Measurements from ENCODE around the gene KRT15. TPM values are rescaled to one million over a fixed set of nuclear protein-coding genes. Genes with fewer than 3 reads are reported as not detected.
A peak's percentile ranks its signal among the peaks of the same experiment; 100 is the strongest.

Gene KRT15
- total RNA-seq = not detected

DNA sequence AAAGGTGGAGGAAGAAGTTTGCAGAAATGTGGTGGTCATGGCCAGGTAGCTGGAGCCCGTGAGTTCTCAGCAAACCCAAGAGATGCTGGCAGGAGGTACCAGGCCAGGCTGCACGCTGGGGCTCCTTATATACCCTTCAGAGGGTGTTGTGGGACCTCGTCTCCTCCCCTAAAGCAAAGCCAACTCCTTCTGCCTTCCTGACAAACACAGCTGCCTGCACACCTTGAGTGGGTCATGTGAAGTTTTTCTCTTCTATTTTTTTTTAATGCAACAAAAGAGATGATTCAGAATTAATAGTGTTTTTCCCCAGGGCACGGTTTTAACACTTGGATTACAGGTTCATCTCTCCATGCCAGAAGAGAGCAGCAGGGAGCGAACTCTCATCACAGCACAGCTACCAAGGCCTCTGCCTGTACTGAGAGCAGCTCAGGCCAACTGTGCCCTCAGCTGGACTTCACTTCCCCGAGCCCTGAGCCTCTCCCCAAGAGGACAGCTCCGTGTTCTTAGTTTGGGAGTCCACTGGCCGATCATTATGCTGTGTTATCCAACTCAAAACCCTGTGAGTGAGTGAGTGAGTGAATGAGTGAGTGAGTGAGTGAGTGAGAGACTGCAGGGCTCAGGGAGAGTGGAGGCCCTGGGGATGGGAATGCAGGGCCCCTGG, at the start of gene KRT15:
Gene KRT15 (minus strand): TSS at position 102 of the 661 bp plus-strand sequence. CDS start 63 bp downstream, at position 39.
- DNase-seq (ENCODE audit: low spot score in 2 of 2) (no peak), FAIRE-seq (no peak)

DNA sequence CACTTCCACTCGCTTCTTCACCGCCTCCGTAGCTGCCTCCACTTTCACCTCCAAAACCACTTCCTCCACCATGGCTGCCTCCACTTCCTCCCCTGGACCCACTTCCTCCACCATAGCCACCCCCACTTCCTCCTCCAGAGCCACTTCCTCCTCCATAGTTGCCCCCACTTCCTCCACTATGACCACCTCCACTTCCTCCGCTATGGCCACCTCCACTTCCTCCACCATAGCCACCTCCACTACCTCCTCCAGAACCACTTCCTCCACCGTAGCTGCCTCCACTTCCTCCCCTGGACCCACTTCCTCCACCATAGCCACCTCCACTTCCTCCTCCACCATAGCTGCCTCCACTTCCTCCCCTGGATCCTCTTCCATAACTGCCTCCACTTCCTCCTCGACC, 48.6 kb upstream of the KRT15 start:
- DNase-seq (ENCODE audit: low spot score in 2 of 2) (no peak), FAIRE-seq (no peak)

DNA sequence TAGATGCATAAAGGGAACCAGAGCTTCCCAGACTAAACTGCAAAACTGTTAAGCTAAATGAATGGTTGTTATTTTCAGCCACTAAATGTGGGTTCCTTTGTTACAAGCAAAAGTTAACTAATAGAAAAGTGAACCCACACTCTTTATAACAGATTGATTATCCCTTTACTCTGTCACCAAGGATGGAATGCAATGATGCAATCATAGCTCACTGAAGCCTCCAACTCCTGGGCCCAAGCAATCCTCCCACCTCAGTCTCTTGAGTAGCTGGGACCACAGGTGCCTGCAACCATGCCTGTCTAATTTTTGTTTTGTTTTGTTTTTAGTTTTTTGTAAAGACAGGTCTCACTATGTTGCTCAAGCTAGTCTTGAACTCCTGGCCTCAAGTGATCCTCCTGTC, 46.6 kb upstream of the KRT15 start:
- FAIRE-seq (no peak), DNase-seq (ENCODE audit: low spot score in 2 of 2) (no peak)

DNA sequence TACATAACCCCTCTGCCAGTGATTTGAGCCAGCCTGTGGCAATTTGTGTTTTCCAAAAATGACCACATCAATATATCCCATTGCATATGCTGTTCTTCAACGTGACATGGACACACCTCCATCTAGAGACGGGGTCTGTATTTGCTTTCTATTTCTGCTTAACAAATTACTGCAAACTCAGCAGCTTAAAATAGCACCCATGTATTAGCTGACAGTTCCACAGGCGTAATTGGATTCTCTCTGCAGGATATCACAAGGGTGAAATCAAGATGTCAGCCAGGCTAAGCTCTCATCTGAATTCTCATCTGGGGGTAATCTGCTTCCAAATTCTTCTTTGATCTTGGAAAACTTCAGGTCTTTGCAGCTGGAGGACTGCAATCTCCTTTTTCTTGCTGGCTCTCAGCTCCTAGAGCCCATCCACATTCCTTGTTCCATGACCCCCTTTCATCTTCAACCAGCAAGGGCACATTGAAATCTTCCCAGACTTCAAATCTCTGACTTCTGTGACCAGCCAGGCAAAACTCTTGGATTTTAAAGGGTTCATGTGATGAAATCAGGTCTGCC, 45.0 kb upstream of the KRT15 start:
- no peak for FAIRE-seq
- no peak for DNase-seq (ENCODE audit: low spot score in 2 of 2)

DNA sequence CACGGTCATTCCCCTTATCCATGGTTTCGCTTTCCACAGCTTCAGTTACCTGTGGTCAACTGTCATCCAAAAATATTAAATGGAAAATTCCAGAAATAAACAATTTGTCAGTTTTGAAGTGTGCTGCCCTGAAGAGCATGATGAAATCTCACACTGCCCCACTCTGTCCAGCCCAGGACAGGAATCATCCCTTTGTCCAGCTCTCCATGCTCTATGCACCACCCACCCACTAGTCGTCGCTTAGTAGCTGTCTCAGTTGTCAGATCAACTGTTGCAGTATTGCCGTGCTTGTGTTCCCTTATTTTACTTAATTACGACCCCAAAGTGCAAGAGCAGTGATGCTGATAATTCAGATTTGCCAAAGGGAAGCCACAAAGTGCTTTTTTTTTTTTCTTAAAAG, 42.9 kb upstream of the KRT15 start:
- FAIRE-seq = no peak
- DNase-seq (ENCODE audit: low spot score in 2 of 2) = no peak

DNA sequence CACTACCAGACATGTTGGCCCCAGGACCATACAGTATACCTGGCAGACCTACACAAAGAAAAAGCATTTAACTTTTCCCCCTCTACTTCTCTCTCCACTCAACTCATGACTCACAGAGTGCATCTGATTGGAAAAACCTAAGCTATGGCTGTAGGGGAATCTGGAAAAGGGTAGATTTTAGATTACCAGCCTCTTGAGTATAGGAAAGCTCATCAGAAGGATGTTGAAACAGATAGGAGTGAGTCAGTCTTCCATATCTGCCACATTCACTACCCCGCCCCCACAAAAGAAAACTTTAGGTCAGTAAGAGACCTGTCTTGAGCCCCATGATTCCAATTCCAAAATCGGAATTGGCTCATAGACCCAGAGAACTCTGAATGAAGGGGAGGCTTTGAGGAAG, 40.9 kb upstream of the KRT15 start:
- FAIRE-seq (no peak), DNase-seq (ENCODE audit: low spot score in 2 of 2) (no peak)

DNA sequence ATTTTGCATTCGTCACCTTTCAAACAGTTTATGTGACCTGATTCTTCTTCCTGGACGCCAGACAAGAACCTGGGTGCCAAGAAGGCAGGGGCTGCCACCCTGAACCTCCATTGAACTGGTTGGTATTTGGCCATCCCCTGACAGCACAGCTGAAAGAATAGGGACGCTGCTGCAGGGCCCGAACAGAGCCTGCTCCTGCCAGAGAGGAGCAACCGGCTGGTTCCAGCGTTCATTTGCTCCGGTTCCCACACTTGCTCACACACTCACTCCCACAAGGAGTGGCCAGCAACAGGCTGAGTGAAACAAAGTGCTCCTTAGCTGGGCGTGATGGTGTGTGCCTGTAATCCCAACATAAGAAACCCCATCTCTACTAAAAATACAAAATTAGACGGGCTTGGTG, 38.2 kb upstream of the KRT15 start:
- DNase-seq (ENCODE audit: low spot score in 2 of 2) = no peak
- no peak for FAIRE-seq

DNA sequence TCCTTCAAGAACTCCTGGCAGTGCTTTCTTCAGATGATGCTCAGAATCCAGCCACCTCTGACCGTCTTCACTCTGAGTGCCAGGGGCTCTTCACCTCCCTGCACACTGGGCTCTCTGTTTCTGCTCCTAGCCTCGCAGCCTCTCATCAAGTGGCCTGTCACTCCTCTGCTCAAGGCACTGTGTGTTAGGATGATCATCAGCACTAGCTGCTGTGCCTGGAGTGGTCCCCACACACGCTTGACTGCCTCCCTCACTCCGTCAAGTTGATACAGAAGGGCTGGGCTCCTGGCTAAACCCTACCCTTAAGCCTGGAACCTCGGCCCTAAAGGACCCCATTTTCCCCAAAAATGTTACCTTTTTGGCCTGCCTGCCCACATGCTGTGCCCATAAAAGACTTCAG, 37.6 kb upstream of the KRT15 start:
- DNase-seq (ENCODE audit: low spot score in 2 of 2) (no peak), FAIRE-seq (no peak)

DNA sequence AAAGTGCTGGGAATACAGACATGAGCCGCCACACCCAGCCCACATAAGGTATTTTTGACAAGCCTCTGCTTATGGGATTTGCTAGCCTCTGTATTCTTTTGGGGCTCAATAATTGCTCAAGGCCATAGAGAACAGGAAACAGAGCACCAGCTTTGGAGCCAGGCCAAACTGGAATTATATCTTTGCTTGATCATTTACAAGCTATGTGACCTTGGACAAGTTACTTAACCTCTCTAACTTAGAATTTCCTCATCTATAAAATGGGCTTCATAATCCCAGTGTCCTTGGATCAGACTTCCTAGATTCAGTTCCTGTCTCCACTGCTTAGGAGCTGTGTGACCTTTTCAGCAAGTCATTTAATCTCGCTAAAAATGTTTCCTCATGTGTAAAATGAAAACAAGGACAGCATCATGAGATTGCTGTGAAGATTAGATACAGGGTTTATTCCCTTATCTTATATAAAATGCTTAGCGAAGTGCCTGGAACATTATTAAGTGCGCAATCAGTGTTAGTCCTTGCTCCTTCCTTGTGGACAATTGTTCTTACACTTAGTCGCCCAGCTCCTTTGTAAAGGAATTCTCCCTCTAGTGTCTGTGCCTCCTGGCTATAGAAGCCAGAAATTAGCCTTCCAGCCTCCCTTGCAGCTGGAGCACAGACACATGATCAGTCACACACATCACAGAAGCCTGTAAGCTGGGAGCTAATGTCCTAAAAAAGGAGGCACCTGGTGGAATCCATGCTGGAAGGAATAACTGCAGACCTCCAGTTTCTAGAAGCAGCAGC, 36.6 kb upstream of the KRT15 start:
- FAIRE-seq = no peak
- DNase-seq (ENCODE audit: low spot score in 2 of 2) = no peak

DNA sequence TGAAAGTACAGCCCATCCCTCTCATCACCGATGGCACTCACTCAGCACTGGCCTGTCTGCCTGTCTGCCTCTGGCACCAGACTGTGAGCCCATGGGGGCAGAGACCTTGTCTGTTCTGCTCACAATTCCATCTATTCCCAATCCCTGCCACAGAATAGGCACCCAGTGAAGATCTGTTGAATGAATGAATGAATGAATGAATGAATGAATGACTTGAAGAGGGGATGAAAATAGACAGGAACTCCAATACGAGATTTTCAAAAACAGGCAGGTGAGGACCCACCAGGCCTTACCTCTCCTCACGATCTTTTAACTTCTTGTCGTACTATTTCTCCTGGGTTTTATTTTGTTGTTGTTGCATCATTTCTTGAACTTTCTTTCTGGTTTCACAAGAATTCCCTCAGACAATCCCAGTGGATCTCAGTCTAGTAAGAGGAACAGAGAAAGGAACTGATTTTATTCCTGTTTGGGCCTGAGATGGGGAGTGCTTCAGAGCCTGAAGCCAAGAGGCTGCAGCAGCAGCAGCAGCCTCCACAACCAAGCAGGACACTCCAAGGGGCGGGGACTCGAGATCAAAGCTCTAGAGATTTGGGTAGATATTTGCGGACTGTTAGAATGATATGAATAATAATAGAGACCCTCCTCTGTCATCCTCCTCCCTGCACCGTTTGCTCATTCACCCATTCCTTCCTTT, 35.4 kb upstream of the KRT15 start:
- DNase-seq (ENCODE audit: low spot score in 2 of 2) (no peak), FAIRE-seq (no peak)

DNA sequence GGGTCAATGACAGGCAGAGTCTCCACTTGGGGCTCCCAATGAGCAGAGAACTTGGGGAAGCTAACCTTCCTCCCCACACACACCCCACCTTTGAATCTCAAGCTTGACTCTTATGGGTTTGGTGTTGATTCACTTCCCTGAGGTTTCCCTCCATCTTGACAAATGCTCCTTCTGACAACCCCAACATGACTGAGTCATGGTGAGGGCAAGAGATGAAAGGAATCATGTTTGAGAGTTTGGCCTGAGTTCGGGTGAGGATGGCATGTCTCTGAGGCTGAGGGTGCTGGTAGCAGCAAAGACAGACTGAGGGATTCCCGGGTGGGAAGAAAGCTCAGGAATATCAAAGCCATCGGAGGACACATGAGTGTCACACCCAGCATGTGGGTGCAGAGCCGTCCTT, 34.5 kb upstream of the KRT15 start:
- FAIRE-seq = no peak
- DNase-seq (ENCODE audit: low spot score in 2 of 2) = no peak

DNA sequence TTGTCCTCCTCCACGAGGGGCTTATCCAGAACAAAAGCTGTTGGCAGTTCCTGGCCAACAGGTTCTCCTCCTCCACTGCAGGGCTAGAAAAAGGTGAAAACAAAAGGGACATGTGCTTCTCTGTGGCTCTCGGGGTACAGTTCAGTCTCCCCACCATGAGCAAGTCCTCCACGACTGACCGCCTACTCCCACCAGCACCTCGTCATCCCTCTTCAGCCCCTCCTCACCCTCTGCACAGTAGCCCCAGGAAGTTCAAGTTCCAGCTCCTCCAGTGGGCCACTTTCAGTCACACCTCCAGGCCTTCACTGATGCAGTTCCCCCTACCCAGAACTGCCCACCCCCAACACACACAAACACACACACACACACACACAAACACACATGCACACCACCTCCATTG, 33.8 kb upstream of the KRT15 start:
- FAIRE-seq = no peak
- DNase-seq (ENCODE audit: low spot score in 2 of 2) = no peak

DNA sequence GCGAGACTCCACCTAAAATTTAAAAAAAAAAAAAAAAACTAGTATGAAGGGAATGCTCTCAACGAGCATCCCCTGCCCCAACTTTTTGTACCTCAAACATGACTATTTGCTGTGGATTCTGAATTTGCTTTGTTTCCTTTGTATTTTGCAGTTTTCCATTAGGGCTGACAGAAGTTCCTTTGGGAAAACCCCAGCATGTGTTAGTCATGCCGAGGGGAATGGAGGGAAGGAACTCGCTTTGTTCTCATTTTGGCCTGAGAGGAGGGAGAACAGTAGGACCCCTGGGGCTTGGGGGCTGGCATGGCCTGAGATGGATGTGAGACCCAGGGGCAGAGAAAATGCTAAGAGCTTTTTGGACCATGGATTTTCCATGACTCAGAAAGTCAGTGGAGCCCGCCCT, 32.7 kb upstream of the KRT15 start:
- no peak for FAIRE-seq
- DNase-seq (ENCODE audit: low spot score in 2 of 2) = no peak

DNA sequence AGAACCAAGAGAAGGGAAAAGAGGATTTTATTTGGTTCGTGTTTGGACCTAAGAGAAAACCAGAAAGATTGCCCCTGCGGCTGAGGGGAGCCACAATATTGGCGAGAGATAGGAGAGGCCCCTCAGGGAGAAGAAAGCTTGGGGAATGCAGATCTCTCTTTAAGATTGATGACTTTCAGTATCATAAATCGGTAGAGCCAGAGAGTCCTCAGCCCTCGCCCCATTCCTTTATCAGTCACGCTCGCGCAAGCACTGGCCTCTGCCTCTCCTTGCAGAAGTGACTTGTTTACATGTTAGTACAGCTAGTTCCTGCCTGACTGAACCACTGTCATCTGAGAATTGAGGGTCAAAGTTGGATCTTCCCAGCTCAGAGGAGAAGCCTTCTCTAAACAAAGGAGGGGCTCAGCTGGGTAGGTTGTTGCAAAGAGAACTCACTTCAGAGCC, 30.9 kb upstream of the KRT15 start:
- no peak for DNase-seq (ENCODE audit: low spot score in 2 of 2)
- FAIRE-seq = no peak

DNA sequence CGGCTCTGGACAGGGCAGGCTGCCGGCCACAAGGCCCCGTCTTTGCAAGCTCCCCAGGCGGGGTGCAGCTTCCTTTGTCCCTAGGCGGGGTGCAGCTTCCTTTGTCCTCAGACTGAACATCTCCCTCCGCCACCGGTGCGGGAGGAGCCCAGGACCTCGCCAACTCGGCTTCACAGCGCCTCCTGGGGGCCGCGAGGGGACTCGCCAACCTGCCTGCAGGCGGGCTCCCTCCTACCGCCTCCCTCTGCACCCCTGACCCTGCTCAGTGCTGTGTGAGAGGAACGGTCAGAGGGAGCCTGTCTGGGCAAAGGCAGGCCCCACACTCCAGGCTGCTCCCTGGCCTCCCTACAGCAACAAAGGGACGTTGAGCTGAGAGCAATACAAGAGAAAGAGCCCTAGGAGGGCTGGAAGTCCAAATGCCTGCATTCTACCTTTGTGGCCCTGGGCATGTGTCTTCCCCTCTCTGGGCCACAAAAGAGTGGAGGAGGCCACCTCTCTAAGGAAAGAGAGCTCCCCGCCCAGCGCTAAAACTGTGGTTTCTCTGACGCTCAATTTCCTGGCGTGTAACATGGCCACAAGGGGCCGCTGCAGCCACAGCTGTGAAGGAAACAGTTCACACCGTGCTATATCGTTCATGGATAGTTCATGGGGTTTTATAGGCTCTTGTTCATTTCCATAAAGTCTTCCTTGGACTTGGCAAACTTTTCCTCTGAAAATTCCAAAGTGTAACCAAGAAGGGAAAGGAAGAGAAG, 30.3 kb upstream of the KRT15 start:
- FAIRE-seq = no peak
- peak; percentile 50 to 75 for DNase-seq (ENCODE audit: low spot score in 2 of 2)

DNA sequence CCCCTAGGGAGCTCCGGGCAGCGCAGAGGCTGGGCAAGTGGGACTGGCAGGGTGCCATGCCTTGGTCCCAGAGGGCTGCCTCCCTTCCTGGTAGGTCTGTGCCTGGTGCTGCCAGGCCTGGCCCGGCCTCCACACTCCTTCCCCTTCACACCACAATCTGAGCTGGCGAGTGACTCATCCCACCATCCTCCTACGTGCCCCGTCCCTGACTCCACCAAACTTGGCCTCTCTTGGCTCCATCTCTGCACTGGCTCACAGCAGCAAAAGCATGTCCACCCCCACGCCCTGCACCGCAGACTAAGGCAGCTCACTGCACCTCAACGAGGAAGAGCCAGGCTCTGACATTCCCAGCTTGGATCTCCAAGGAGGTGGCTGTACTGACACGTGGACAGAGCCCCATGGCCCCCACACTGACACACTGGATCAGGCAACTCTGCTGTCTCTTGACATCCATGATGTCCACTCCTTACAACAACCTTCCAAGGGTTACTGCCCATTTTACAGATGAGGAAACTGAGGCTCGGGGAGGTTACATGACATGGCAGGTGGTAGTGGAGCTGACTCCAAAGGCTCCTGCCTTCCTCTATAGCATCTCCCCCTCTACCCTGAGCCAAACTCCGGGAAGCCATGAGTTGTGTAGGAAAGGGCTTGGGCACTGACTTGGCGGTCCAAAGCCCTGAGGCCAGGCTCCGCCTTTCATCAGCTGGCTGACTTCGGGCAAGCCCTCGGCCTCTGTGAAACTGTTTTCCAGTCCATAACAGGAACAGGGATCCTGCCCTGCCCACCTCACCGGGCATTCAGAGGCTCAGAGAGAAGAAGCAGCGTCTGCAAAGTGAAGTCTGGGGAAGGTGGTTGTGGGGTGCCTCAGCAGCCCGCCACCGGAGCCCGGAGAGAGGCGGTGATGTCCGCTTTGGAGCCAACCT, 29.5 kb upstream of the KRT15 start:
- peak in 1 of 2 donors; percentile 58 for DNase-seq (ENCODE audit: low spot score in 2 of 2)
- FAIRE-seq = no peak

DNA sequence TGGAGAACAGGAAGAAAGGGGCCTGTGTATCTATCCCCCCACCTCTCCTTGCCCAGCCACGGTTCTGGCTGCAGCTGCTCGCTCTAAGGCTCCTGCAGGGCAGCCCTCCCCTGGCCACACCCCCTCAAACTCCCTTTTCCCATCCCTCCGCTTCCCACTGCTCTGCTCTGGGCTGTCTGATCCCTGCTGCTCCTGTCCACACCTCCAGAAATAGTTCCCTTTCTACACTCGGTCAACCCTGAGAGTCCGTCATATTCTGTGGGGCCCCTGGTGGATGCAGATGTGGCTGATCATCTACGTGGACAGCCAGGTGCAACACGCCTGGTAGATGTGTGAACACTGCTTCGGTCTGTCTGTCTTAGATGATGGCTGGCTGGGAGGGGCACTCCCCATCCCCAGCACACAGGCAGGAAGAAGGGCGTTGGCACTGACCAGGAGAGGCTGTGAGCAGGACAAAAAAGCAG, 28.7 kb upstream of the KRT15 start:
- DNase-seq (ENCODE audit: low spot score in 2 of 2) = no peak

DNA sequence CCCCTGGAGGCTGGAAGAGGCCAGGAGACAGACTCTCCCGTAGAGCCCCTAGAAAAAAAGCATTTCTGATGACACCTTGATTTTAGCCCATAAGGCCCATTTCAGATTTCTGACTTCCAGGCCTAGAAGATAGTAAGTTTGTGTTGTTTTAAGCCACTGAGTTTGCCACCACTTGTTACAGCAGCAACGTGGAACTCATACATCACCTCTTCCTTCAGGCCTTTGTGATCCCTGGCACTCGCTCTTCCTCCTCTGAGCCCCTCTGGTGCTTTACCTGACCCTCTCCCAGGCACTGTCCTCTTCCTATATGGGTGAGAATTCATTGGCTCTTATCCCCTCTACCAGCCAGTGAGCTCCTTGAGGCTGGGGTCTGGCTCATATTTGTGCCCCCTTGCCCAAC, 28.1 kb upstream of the KRT15 start:
- FAIRE-seq = no peak
- DNase-seq (ENCODE audit: low spot score in 2 of 2) = no peak

More for the DNA sequence above, 28.7 kb upstream of the KRT15 start:
- FAIRE-seq = no peak

DNA sequence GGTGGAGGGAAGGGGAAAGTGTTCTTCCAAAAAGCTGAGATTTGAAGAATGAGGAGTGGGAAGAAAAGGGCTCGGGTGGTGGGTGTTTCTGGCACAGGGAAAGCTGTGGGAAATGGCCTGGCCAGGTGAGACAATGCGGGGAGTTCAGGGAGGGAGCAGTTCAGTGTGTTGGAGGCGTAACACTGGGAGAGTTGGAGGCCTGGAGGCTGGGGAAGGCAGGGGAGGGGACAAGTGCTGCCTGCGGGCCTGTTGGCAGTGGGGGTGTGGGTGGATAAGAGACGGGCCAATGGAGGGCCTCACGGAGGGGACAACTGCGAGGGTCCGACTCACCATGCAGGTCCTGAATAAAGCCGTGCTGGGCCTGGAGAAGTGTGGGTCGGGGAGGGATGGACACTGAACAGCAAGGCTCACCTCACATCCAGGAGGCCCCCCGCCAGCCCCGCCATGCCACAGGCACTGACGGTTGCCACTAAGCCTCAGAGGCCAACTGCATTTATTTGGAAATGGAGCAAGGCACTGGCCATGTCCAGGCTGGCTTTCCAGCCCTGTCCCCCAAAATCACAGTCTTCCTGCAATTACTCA, 27.2 kb upstream of the KRT15 start:
- FAIRE-seq (no peak), DNase-seq (ENCODE audit: low spot score in 2 of 2) (no peak)

All from frontal cortex (tissue), 4 donors.